Hematopoietic multipotent progenitor cell treated with erythropoietin and hydrocortisone succinate and interleukin-3 and kit ligand, for 15 days (in vitro differentiated cells): ENCODE results near the gene CCDC85C.
A peak's percentile ranks its signal among the peaks of the same experiment; 100 is the strongest.

Experiments
- DNase-seq: peaks from one replicate; pipeline ENCODE4 v3.0.0-alpha.2; 2015; ENCODE audit warnings: low spot score

Gene CCDC85C

DNA sequence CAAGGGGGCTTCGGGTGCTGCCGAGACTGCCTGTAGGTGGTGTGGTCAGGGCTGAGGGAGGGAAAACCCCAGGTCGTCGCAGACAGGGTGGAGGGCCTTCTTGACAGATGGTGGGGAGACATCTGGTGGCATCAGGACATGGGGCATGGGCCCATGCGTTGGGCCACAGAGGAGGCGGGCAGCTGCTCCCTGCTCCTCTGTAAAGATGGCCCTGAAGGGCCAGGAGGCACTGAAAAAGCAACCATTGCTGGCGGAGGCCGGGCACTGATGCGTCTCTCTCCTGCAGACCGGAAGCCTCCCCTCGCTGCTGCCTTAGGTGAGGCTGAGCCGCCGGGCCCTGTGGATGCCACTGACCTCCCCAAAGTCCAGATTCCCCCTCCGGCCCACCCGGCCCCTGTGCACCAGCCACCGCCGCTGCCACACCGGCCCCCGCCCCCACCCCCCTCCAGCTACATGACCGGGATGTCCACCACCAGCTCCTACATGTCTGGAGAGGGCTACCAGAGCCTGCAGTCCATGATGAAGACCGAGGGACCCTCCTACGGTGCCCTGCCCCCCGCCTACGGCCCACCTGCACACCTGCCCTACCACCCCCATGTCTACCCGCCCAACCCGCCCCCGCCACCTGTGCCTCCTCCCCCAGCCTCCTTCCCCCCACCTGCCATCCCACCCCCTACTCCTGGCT is 94.0 kb downstream of the CCDC85C start:
- no peak for DNase-seq

DNA sequence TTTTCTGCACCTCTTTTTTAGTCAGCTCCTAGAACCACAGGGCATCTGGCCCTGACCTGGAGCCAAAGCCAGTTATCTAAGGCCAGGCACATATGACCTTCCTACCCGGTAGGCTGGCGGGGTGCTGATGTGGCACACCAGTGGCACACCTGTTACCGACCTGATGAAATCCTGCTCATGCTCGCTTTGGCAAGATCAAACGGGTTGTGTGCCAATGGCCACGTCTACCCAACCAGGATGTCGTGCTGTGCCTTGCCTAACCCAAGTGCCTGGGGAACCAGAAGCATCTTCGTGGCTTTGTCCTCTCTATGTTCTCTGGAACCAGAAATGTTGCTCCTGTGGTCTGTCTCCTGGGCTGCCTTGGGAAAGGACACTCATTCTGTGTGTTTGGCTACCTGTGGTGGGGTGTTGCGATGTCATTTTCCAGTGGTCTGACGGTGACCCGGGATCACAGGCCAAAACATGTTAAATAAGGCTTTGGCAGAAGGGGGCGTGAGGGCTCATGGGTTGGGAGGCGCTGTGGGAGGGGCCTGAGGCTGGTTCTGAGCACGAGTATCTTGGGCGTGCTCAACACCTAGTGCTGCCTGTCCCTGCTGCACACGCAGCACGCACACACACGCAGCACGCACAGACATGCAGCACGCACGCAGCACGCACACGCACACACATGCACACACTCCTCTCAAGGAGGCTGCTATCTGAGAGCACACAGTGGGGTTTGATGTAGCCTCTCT is 94.9 kb downstream of the CCDC85C start:
- DNase-seq: no peak

DNA sequence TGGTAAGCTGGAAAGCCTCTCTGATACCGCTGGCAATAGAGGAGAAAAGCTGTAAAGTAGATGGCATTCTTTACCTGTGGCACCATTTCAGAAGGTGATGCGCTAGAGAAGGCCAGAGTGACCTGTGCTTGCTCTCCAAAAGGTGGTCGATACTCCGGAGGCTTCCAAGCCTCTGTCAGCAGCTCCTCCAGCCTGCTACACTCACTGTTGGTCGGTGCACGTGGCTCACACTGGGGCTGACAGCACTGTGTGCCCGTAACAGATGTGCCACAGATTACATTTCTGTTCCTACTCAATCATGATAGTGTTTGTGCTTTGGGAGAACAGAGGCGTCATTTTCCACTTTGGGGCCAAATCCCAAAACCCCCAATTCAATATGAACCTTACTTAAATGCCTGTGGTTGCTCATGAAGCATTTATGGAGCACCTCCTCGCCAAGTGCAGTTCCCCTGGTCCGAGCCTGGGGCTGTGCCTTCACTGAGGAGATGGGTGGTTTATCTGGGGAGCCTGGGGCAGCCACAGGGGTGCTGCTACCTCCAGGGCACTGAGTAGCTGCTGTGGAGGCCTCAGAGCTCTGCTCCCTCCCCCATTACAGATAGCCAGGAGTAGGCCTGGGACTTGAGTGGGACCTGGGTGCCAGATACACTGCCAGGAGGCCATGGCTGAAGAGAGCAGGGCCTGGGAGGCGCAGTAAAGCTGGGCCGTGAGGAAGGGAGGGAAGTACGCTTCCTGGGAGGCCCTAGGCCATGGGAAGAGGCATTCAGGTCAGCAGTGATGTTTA is 96.0 kb downstream of the CCDC85C start:
- no peak for DNase-seq

DNA sequence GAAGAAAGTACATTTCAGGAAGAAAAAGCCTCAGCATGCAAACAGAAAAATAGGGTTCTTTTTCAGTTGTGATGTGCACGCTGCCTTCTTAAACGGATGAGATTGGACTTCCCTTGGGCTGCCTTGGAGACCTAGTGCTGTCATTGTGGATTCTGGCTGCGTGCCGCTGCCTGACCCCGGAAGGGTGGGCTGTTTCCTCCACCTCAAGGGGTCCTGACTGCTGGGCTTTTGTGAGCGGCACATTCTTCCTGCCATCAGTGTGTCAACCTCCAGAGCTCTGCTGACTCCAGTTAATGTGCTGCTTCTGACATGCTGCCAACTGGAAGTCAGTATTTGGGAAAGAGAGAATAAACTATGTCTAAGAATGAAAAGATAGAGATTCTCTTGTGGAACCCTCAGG is 97.7 kb downstream of the CCDC85C start:
- no peak for DNase-seq

DNA sequence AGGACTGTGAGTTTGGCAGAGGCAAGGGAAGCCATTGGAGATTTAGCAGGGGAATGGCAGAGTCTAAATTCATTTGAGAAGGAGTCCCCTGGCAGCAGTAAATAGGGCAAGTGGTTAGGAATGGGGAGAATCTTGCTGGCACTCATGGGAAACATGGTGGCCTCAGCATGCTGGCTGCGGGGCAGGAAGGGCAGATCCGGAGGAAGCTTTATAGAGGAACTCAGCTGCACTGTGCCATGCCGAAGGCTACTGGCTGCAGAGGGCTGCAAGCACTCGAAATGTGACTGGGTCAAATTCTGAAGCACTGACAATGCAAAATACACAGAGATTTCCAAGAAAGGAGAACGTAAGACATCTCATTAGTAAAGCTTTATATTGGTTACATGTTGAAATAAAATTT is 98.9 kb downstream of the CCDC85C start:
- no peak for DNase-seq

DNA sequence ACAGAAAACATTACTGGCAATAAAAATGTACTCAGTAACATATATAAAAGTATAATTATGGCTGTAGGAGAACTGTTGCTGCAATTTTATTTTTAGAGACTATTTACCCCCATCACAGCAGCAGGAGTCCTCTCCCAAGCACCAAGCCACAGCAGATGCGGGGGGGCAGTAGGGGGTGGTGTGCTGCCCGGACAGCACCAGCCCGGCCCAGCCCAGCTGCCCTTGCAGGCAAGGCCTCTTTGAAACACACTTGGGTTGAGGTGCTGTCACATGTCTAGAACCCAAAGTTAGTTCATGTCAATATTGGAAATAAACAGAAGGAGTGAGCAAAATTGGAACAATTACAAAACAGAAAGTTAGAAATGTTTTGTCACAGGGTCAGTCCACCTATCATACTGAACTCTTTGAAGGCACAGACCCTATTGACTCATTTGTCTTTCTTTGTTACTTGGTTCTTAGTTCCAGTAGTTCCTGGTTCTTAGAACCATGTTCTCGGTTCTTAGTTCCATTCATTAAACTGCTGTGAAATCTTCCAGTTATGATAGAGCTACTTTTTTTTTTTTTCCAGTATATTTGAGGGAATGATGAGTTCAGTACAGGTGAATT is 100.1 kb downstream of the CCDC85C start:
- no peak for DNase-seq

DNA sequence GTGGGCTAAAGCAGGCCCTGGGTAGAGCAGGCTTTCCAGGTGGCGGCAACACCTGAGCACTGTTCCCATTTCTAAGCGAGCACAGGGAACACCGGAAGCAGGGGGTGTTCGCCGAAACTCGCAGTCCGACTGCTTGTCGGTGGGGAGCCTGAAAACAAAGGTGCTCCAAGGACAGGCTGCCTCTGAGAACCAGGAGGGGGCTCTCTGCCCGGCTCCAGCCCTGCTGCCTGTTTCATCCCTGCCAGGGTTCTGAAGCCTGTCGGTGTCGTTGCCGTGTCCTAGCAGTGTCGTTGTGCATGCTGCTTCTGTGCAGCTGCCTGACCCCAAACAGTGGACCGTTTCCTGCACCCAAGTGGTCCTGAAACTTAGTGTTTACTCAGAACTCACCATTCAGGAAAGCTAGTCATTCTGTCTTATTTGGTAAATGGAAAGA is 101.0 kb downstream of the CCDC85C start:
- DNase-seq: no peak

DNA sequence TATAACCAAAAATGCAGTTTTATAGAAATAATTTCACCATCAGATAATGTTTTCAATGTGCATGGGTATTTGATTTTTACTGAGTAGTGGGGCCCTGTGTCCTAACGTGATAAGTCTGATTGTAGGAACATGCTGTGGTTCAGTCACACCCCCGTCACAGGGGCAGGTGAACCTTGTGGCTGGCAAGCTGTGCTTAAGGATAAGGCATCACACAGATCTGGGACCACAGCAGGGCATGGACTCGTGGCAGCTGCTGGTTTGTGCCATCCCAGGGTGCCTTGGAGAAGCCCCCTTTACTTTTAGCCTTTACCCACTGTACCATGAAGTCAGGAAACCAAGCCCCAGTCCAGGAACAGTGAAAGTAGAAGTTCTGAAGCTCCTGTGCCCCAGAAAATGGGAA is 106.1 kb downstream of the CCDC85C start:
- no peak for DNase-seq

DNA sequence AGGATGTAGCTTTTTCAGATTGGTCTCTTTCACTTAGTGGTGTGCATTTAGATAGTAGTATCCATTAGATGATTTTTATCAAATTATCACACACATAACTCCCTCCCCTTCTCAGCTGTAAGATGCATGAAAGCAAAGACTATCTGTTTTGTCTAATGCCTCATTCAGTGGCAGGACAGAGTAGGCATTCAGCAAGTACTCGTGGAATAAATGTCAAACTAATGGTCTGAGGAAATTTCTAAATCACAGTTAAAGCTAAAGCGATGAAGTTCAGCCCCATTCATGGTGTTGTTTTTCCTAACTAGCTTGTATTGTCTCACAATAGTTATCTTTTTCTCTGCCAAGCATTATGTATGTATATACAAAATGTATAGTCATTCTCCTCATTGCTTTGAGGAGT is 106.7 kb downstream of the CCDC85C start:
- DNase-seq: no peak

DNA sequence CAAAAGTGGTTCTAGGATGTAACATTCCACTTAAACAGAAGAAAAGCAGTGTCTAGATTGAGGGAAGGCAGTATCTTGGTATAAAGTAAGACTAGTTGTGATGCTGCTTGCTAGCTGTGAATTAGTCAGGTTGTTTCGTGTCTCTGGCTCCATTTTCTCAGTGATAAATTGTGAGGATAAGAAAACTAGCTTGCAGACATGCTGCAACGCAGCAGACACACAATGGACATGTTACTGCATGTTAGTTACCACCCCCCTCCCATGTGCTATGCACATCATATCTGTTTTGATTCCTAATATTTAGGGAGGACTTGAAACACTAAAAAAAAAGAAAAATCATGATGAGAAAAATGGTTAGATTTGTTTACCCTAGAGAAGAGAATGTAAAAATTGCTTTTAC is 119.9 kb downstream of the CCDC85C start:
- DNase-seq: no peak

DNA sequence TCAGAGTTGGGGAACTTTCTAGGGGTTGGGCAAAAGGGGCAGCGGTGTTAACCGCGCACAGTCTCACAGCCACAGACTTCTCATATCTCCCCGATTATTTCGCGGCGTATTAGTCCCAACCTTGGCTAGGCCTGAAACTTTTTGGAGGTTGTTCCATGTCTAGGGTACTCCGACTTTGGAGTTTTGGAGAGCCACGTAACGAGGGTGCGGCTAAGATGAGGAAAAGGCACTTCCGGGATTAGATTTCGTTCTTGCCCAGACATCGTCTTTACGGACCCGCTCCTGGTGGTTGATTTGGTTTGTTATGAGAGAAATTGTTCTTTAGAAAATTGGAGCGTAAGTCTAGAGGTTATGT is 122.3 kb downstream of the CCDC85C start:
- DNase-seq: peak; percentile 30

DNA sequence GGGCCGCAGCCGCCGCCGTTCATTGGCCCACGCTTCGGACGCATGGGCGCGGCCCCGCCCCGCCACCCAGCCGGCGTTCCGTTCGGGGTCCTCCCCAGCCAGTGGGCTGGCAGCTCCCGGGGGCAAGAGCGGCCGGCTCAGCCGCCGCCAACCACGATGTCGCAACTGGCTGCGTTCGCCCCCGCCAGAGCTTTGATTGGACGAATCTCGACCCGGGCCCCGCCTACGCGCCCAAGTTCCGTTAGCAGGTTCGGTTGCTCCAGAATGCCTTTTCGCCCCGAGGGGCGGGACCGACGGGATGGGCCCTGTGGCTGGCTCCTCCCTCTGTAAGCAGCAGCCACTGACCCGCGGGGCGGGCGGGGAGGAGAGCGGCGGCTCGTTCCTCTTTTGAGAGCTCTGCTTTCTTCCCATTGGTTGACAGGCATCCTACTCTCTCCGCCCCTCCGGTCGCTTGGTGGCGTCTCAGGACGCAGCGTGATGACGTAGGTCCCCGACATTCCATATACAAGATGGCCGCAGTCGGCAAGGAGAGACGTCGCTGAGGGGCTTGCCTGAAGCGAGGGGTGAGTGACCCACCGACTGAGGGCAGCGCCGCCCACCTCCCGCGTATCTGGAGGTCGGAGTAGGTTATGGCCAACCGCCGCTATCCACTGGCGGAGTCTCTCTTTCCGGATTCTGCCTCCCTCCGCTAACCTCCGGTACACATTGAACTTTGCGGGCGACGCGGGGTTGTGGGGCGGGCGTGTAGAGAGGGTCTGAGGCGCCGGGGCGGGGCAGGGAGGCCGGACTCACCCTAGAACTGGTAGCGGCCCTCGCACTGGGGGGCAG is 122.9 kb downstream of the CCDC85C start, which contains the start of gene CCNK:
Gene CCNK (plus strand): TSS at position 493 of the 828 bp plus-strand sequence. CDS start 11,269 bp downstream, outside the sequence.
- peak; percentile 100 for DNase-seq

DNA sequence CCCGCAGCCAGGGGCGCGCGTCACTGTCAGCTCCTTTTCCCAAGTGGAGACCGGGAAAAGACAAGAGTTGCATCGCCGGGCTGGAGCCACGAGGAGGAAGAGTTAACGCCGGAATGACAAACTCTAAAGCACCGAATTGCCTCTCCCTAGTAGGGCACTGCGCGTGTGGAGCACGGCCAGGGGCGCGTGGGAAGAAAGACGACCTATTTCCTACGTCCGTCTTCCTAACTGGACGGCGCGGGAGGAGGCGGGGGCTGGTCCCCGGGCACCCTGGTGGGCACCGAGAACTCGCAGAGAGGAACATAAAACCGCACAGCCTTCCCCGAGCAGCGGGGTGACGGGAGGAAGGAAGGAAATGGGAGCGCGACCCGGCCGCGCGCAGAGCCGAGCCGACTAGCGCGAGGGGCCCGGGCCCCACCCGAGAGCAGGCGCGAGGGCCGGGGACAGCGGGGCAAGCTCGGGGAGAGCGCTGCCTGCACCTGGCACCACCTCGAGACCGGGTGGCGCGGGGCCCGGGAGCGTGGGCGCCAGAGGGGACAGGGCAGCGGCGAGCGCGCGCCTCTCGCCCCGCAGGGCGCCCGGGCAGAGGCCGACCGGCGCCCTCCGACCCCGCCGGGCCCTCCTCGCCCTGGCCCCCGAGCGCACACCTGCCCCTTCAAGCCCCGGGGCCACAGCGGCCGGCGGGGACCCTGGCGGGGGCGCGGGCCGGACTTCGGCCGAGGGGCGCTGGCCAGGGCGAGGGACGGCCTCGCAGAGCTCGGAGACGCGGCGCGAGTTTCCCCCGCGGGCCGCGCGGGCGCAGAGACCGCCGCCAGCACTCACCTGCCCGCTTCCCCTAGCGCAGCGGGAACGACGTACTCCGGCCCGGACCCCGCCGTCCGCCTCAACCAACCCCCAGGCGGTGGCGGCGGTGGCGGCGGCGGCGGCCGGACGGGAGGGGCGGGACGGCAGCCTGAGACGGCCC is 123.8 kb downstream of the CCDC85C start, which contains the start of gene SETD3:
Gene SETD3 (minus strand): TSS at position 954 of the 964 bp plus-strand sequence. CDS start 15,054 bp downstream, outside the sequence.
- peak; percentile 11 for DNase-seq

DNA sequence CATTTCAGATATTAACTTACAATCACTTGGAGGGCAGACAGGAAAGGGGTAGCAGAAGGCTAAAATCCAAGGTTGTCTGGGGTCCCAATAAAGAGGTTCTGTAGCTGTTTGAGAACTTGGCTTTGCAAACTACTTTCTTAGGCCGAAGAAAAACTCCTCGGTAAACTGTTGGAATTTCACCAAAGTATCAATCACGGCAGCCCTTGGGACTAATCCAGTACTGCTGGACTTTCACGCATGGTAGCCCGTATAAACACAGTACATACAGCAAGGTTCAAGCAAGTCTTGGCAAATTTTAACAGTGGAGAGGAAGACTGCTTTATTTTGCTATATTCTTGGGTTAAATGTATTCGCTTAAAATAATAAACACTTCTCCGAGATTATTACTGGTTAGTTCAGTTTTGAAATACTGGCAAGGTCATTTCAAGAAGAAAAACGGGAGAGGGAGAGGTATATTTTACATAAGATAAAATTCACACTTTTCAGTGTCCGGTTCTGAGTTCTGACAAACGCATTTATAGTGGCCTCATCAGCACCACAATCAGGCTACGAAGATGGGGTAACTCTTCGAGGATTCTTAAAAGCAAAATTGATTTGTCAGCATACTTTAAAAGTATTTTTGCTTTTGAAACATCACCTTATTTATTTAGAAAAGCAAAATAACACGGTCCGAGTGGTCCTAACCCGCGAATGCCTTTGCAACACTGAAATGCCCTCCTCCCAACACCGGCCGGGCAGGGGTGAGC is 124.7 kb downstream of the CCDC85C start:
- DNase-seq: no peak

DNA sequence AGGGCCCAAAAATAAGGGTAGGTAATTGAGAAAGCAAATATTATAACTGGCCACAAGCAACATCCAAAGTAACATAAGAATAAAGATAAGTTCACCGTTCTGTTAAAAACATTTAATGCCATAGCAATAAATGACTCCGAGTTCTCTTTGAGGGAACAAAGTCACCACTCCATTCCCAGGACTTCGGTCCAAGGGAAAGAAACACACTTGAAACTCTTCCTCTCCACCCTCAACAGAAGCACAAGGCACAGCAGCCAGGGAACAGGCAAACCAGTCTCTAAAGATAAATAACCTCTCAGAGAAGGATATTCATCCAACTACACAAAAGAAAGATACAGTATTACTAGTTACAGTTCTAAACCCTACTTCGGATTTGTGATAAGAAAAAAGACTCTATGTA is 125.9 kb downstream of the CCDC85C start:
- DNase-seq: no peak

DNA sequence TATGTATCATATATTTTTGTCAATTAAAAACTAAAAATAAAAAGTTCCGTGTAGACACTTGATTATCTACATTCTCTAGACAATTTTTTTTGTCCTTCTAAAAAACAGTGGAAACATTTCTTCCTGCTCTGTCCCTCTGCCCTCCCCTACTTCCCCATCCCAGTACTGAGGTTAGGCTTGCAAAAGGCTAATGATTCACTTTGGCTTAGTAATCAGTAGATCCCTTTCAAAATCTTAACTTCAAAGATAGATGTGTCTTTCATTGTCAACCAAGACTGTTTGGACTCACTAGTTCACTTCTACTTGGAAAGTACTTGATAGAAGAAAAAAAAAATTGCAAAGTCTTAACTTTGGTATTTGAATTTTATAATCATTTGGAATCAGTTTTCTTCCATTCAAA is 127.1 kb downstream of the CCDC85C start:
- no peak for DNase-seq

DNA sequence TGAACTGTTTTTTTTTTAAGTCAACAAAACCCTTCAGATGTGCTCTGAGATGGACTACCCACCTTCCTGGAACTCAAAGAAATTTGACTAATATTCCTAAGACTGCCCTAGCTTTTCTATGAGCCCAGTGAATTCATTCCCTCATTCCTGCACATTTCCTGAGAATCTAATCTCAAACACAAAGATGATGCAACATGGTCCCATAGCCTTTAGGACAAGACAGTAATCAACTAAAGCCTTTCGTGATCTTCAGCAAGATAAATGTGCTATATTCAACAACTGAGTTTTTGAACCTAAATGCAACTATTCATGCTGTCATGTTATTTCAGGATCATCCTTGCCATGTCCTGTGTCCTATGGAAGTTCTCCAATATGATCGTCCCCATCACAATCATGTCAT is 128.3 kb downstream of the CCDC85C start:
- no peak for DNase-seq

DNA sequence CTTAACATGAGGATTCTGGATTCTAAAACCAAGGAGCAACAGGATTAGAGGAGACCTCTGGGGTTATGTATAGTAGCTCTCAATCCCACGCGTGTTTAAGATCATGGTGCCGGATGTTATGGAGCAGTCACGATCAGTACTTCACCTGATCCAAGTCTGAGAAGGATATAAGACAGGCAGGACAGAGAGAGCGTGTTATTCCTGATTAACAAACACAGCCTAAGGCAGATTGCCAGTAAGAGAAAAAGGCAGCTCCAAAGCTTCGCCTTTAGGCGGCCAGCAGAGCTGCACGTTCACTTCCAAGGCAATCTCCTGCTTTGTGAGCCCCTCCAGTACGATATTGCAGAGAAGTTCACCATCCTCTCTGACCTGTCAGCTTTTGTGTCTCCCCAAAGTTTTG is 128.8 kb downstream of the CCDC85C start:
- no peak for DNase-seq

DNA sequence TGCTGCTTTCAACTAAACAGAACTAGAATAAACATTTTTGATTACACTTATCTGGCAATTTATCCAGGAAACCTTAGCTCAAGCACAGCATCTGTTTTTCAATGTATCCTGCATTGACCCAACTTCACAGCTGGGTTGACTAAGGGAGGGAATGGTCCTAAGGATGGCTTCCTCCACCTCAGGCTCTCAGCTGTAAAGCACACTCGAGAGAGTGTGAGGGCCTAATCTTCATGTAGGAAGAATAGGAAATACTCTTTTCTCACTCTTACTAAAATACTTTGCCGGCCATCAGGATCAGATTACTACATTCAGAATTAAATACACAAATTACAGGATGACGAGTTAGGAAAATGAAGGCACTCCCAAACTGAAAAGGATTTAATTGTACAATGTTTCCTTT is 130.5 kb downstream of the CCDC85C start:
- DNase-seq: no peak

DNA sequence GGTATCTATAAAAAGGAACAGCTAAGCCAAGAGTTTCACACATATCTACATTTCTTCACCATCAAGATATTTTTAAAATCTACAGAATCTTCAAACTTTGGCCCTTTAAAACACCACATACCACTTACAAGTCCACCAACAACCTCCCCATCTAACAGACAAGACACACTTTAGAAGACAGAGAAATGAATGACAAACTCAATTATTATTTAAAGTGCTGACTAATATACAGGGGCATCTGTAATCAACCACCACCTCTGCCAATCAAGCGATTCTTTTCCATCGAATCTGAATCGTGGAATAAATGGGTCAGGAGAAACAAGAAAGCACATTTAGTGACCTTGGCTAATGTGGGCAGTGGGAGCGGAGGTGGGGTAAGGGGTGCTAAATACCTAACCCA is 131.1 kb downstream of the CCDC85C start:
- no peak for DNase-seq
